Keratinocyte (primary cell): Measurements from ENCODE around the gene TRAPPC14.

Experiments
- EZH2 ChIP-seq: IDR thresholded peaks from one replicate; pipeline ENCODE4 v1.6.1; 2012; ENCODE audit warnings: inconsistent platforms, mild to moderate bottlenecking, low read length, moderate library complexity
- TF ChIP-seq, protein P1 (sequence below), 3 experiments: IDR thresholded peaks in 1 of 3; conservative IDR thresholded peaks in 1 of 3; optimal IDR thresholded peaks in 1 of 3; 2 replicates in 2 of 3; 3 replicates in 1 of 3; pipeline versions ENCODE3 to v1.5.1; 2011; ENCODE audit warnings: low read length in 3 of 3, mild to moderate bottlenecking in 3 of 3, moderate library complexity in 2 of 3, control low read depth in 1 of 3, inconsistent platforms in 1 of 3; ENCODE audit not compliant: insufficient read depth in 2 of 3; ENCODE audit errors: extremely low read depth in 1 of 3

DNA sequence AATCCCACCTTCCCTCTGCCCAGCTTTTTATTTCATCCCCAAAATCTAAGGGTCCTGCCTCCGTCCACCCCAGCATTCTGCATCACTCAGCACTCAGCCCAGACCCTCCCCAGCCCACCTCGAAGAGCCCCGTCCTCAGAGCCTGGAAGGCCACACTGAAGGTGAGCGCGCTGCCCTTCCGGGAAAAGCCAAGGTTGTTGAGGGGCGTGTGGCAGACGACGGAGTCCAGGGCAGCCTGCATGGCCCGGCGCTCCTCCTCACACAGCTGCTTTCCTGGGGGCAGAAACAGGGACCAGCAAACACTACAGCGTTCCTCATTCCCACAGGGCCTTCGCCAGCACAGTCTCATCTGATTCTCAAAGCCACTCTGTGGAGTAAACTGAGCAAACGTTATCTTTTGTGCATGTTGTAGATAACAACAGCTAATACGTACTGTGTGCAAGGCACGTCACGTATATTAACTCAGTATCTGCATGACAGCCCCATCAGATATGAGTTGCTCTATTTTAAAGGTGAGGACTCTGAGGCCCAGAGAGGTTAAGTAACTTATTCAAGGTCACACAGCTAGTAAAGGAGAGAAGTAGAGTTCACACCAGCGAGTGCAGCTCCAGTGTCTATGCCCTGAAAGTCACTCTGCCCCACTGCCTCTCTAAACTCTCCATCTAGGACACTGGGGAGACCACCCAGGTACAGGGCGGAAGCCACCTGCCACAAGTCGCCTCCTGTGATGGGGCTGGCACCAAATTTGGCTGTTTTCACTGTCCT is 2.8 kb downstream of the TRAPPC14 start:
- TF ChIP-seq, protein P1, sequence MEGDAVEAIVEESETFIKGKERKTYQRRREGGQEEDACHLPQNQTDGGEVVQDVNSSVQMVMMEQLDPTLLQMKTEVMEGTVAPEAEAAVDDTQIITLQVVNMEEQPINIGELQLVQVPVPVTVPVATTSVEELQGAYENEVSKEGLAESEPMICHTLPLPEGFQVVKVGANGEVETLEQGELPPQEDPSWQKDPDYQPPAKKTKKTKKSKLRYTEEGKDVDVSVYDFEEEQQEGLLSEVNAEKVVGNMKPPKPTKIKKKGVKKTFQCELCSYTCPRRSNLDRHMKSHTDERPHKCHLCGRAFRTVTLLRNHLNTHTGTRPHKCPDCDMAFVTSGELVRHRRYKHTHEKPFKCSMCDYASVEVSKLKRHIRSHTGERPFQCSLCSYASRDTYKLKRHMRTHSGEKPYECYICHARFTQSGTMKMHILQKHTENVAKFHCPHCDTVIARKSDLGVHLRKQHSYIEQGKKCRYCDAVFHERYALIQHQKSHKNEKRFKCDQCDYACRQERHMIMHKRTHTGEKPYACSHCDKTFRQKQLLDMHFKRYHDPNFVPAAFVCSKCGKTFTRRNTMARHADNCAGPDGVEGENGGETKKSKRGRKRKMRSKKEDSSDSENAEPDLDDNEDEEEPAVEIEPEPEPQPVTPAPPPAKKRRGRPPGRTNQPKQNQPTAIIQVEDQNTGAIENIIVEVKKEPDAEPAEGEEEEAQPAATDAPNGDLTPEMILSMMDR (optimal IDR thresholded peaks at IDR 0.05 in 1 of 3, IDR thresholded peaks at IDR 0.05 in 1 of 3, conservative IDR thresholded peaks at IDR 0.05 in 1 of 3; ENCODE audit: extremely low read depth in 1 of 3, insufficient read depth in 2 of 3, low read length in 3 of 3) = no peak
- no peak for TF ChIP-seq EZH2
